GM10266 (cell line): ENCODE data around the gene ASCC3.
"Not testable (repeated sequence)": the region's sequence is repeated elsewhere in the genome, so short reads cannot be mapped to it uniquely, and the experiment has no call there.

ENCODE experiments used
- DNase-seq: peaks from one replicate; pipeline ENCODE4 v3.0.0; 2012; ENCODE audit errors: extremely low spot score
- CTCF ChIP-seq: IDR thresholded peaks from 2 replicates; pipeline ENCODE4 v1.5.1; 2012; ENCODE audit warnings: mild to moderate bottlenecking, low read depth; ENCODE audit not compliant: control insufficient read depth, insufficient read depth; ENCODE audit errors: missing control alignments

The ASCC3 gene

DNA sequence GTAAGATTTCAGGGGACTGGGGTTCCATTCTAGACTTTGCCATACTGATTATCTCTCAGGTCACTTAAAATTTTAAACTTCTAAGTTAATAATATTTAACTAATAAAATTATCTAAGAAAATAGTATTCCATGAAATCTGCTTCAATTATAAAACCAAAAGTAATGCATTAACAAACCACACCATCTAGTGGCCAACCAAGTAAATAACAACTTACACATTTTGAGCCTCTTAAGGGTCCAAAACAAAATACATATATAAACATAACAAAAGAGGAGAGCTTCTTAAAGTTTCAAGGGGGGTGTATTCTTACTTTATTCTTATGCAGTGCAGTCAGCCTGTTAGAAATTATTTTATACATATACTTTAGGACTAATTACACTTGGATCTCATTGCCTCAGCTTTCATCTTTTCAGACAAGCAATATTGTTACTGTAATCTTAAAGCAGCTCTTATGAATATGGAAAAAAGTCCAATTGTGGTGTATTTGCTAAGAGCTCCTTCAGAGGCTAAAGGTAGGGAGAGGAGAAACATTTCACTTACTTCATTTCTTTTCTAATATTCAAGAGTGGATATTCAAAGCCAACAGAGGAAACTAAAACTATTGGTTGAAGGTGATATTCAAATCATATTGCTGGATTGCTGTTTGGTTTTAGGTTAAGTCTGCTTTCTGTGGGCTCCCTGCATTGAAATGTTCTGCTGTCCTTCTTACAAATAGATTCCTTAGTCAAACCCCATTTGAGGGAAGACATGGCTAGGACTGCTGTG lies 216.7 kb downstream of the ASCC3 start:
- DNase-seq = no peak
- peak; percentile 44 for TF ChIP-seq CTCF

DNA sequence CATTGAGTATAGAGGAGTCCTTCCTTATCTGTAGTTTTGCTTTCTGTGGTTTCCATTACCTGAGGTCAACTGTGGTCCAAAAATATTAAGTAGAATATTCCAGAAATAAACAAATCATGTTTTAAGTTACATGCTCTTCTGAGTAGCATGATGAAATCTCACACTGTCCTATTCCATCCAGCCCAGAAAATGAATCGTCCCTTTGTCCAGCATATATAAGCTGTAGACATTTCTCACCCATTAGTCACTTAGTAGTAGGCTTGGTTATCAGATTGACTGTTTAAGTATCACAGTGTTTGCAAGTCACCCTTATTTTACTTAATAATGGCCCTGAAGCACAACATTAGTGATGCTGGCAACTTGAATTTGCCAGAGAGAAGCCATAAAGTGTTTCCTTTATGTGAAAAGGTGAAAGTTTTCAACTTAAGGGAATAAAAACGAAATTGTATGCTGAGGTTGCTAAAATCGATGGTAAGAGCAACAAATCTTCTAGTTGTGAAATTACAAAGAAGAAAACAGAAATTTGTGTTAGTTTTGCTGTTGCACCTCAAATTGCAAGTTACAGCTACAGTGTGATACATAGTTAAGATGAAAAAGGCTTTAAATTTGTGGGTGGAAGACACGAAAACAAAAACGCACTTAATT lies 217.8 kb downstream of the ASCC3 start:
- no peak for TF ChIP-seq CTCF
- no peak for DNase-seq

GRCh38 chr6:100662264-100662663 lies 218.9 kb downstream of the ASCC3 start:
- DNase-seq = no peak
- TF ChIP-seq CTCF = no peak

DNA sequence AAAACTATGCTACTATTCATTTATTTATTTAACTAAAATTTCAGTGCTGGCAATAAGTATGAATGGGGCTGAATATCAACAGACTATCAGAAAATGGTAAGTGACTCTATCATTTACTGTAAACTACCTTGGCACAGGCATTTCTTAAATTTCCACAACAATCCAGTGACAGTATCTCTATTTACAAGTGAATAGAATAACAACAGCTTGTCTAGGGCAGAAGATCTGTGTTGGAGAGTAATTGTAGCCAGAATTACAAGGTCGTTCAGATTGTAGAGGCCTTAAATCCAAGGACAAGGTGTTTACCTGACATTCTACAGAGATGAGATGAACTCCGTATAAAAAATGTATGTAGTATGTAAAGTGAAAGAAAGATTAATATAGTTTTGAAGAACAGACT lies 222.6 kb downstream of the ASCC3 start:
- TF ChIP-seq CTCF = no peak
- no peak for DNase-seq

GRCh38 chr6:100657678-100658330 lies 223.3 kb downstream of the ASCC3 start:
- TF ChIP-seq CTCF = peak; percentile 20
- no peak for DNase-seq

- DNase-seq = not testable (repeated sequence)
Observed at GRCh38 chr6:100641147-100641546, 240.0 kb downstream of the ASCC3 start.

- TF ChIP-seq CTCF = no peak
- no peak for DNase-seq
Observed at GRCh38 chr6:100633096-100633777, 247.9 kb downstream of the ASCC3 start.
